Testis (tissue), 3 donors: ENCODE results near the gene FAM241B. TPM values are rescaled to one million over a fixed set of nuclear protein-coding genes. Genes with fewer than 3 reads are reported as not detected.

Source experiments
- DNase-seq: peaks from one replicate; pipeline ENCODE4 v3.0.0-alpha.2; 2019
- H3K27ac ChIP-seq, 2 donors: fragments of 200-600 bp; sonication (generic); one replicate each; pipeline ENCODE4 v1.5.1; 2019
- H3K27me3 ChIP-seq: fragments of 200-600 bp; sonication (generic); one replicate; pipeline ENCODE4 v1.5.1; 2019
- H3K36me3 ChIP-seq: fragments of 200-600 bp; sonication (generic); one replicate; pipeline ENCODE4 v1.5.1; 2017; ENCODE audit warnings: low read depth; ENCODE audit errors: missing control alignments
- H3K4me1 ChIP-seq: fragments of 200-600 bp; sonication (generic); one replicate; pipeline ENCODE4 v1.5.1; 2019
- H3K4me3 ChIP-seq, 2 donors: fragments of 200-600 bp; sonication (generic); one replicate each; pipeline ENCODE4 v1.5.1; 2017 to 2019
- H3K9me3 ChIP-seq: fragments of 200-600 bp; sonication (generic); one replicate; pipeline ENCODE4 v1.5.1; 2017
- POLR2A ChIP-seq: fragments of 450-650 bp; IDR thresholded peaks from one replicate; pipeline ENCODE4 v1.6.1; 2017; ENCODE audit warnings: antibody characterized with exemption, mild to moderate bottlenecking, moderate library complexity
- WGBS, 2 donors: methylation state at CpG; one replicate each; pipeline ENCODE4 v1.1.5; 2018; 5-methylcytosine and 5-hydroxymethylcytosine counted together
- intact Hi-C: fragments of 100-400 bp; cut with DNase I; formaldehyde crosslinking; loops from one replicate; pipeline ENCODE4 v1.15.1; 2023; ENCODE audit warnings: low total_unique reads
- polyA plus RNA-seq: library from polyadenylated mRNA; stranded (reverse); fragments of 350-450 nt; fragmentation: Illumina TruSeq; extraction: RNeasy Lipid Tissue Mini Kit (QIAGEN cat#74804); gene quantifications from one replicate; pipeline ENCODE4 v1.2.3, GENCODE V29; 2014; ENCODE audit warnings: low read depth, low replicate concordance; ENCODE audit not compliant: insufficient read depth
- total RNA-seq, 2 donors: library from RNA; depleted of rRNA; stranded (reverse); fragments of >200 nt; gene quantifications; one replicate each; pipeline ENCODE4 v1.2.3, GENCODE V29; 2016
- TF ChIP-seq, protein P1 (sequence below), 3 experiments: fragments of 450-650 bp in 2 of 3; fragments of 200-600 bp in 1 of 3; sonication (generic) in 1 of 3; IDR thresholded peaks; one replicate each; pipeline ENCODE4 v1.5.1; 2016 to 2019; ENCODE audit warnings: antibody characterized with exemption in 3 of 3, mild to moderate bottlenecking in 2 of 3, moderate library complexity in 1 of 3

The FAM241B gene
- total and polyA plus RNA-seq, 3 donors from 2014 or later = 11.6 to 22.8 (median 17.6) TPM

DNA sequence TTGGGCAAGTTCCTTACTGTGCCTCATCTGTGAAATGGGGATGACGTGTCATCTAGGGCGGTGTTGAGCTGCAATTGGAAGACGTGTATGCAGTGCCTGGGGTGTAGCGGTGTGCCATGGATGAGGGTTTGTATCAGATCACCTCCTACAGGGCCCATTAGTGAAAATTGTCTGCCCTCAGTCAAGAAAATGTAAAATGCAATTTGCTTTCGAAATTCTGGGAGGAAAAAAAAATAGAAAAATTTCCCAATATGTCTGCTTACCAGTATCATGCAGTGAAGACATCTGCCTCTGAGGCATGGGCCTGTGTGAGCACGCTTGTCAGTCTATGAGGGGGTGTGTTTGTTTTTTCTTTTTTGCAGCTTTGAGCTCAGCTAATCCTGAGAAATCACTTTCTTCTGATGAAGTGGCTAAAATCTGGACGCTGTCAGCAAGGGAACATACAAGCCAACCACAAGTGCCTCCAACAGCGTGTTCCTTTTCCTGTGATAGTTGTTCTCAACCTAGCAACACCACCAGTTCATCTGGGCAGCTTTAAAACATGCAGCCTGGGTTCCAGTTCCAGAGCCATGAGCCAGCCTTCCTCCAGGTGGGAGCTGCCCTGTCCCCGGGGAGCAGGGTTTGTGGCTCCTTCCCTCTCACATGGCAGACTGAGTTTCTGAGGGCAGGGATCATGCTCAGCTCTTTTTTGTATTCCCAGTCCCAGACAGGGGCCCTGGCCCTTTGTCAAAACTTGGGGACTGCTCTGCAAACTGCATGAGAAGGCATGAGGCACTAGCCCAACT, 10.3 kb downstream of the FAM241B start:
- no peaks in the 10 kb centered on the region for H3K36me3 ChIP-seq
- no peaks in the 10 kb centered on the region for H3K4me1 ChIP-seq
- no peak overlapping the region for H3K27ac ChIP-seq
- WGBS, 2 donors = 81 to 84% methylated on average over 8 to 9 of the region's 9 CpGs
- intact Hi-C loops = loop anchor here (10.0 kb wide), 2 partner anchors 206 to 274 kb away; no protein-coding TSS in a partner anchor
- H3K9me3 ChIP-seq = no peaks in the 10 kb centered on the region
- no peaks in the 10 kb centered on the region for H3K27me3 ChIP-seq
- no peak for DNase-seq
- no peak overlapping the region for H3K4me3 ChIP-seq
- TF ChIP-seq, protein P1, sequence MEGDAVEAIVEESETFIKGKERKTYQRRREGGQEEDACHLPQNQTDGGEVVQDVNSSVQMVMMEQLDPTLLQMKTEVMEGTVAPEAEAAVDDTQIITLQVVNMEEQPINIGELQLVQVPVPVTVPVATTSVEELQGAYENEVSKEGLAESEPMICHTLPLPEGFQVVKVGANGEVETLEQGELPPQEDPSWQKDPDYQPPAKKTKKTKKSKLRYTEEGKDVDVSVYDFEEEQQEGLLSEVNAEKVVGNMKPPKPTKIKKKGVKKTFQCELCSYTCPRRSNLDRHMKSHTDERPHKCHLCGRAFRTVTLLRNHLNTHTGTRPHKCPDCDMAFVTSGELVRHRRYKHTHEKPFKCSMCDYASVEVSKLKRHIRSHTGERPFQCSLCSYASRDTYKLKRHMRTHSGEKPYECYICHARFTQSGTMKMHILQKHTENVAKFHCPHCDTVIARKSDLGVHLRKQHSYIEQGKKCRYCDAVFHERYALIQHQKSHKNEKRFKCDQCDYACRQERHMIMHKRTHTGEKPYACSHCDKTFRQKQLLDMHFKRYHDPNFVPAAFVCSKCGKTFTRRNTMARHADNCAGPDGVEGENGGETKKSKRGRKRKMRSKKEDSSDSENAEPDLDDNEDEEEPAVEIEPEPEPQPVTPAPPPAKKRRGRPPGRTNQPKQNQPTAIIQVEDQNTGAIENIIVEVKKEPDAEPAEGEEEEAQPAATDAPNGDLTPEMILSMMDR (IDR thresholded peaks at IDR 0.05) = no peak
- no peak for TF ChIP-seq POLR2A

GRCh38 chr10:69641261-69641980, 11.4 kb downstream of the FAM241B start:
- Histone ChIP-seq H3K36me3 (no peaks in the 10 kb centered on the region), H3K27ac (no peak overlapping the region), H3K4me3 (no peak overlapping the region), H3K9me3 (no peaks in the 10 kb centered on the region), H3K4me1 (no peaks in the 10 kb centered on the region), H3K27me3 (no peaks in the 10 kb centered on the region)
- DNase-seq = no peak
- intact Hi-C loops = loop anchor here (10.0 kb wide), 2 partner anchors 207 to 273 kb away; no protein-coding TSS in a partner anchor
- TF ChIP-seq, protein P1 (IDR thresholded peaks at IDR 0.05) = no peak
- TF ChIP-seq POLR2A = no peak
- 71 to 78% methylated on average over 10 to 12 of the region's 12 CpGs for WGBS, 2 donors

GRCh38 chr10:69642747-69643146, 12.7 kb downstream of the FAM241B start:
- Histone ChIP-seq H3K36me3 (no peaks in the 10 kb centered on the region), H3K27me3 (no peaks in the 10 kb centered on the region), H3K9me3 (no peaks in the 10 kb centered on the region), H3K4me1 (no peaks in the 10 kb centered on the region), H3K27ac (no peak overlapping the region), H3K4me3 (no peak overlapping the region)
- intact Hi-C loops = loop anchor here (10.0 kb wide), 2 partner anchors 208 to 272 kb away; no protein-coding TSS in a partner anchor
- no peak for DNase-seq
- 90 to 93% methylated on average over 5 of the region's 5 CpGs for WGBS, 2 donors
- TF ChIP-seq, protein P1 (IDR thresholded peaks at IDR 0.05) = no peak
- TF ChIP-seq POLR2A = no peak

GRCh38 chr10:69643779-69644657, 14.0 kb downstream of the FAM241B start:
- H3K9me3 ChIP-seq = no peaks in the 10 kb centered on the region
- no peak for TF ChIP-seq POLR2A
- TF ChIP-seq, protein P1 (IDR thresholded peaks at IDR 0.05) = no peak
- WGBS, 2 donors = 63 to 84% methylated on average over 2 to 16 of the region's 16 CpGs
- DNase-seq = no peak
- intact Hi-C loops = loop anchor here (10.0 kb wide), 2 partner anchors 209 to 271 kb away; no protein-coding TSS in a partner anchor
- no peak overlapping the region for H3K4me3 ChIP-seq
- H3K36me3 ChIP-seq = no peaks in the 10 kb centered on the region
- H3K27me3 ChIP-seq = no peaks in the 10 kb centered on the region
- no peaks in the 10 kb centered on the region for H3K4me1 ChIP-seq
- no peak overlapping the region for H3K27ac ChIP-seq
